Lower leg skin (tissue), 3 donors: Measurements from ENCODE around the gene SOX6.

Experiments used
- CTCF ChIP-seq, 3 donors: fragments of 450-650 bp; IDR thresholded peaks; one replicate each; pipeline ENCODE4 v1.5.1; 2016; ENCODE audit warnings: antibody characterized with exemption in 3 of 3, mild to moderate bottlenecking in 3 of 3, moderate library complexity in 2 of 3
- POLR2A ChIP-seq, 2 donors: fragments of 450-650 bp; IDR thresholded peaks; one replicate each; pipeline ENCODE4 v1.6.1; 2016 to 2017; ENCODE audit warnings: antibody characterized with exemption in 2 of 2, mild to moderate bottlenecking in 1 of 2, moderate library complexity in 1 of 2

GRCh38 chr11:15987046-15987445, 369.3 kb downstream of the SOX6 start:
- TF ChIP-seq POLR2A (IDR thresholded peaks at IDR 0.05) (no peak), CTCF (IDR thresholded peaks at IDR 0.05) (no peak)
